Mucosa of rectum (tissue), 2 donors: ENCODE results near the gene HOXA9.

Source experiments
- H3K27ac ChIP-seq, 2 donors: one replicate each; pipeline ENCODE4 v1.7.0; 2013; ENCODE audit warnings: inconsistent platforms in 2 of 2, low read depth in 2 of 2, low read length in 2 of 2
- H3K27me3 ChIP-seq, 2 donors: one replicate each; pipeline ENCODE4 v1.7.0; 2013; ENCODE audit warnings: low read length in 2 of 2; ENCODE audit not compliant: control insufficient read depth in 2 of 2, insufficient read depth in 2 of 2
- H3K36me3 ChIP-seq, 2 donors: one replicate each; pipeline ENCODE4 v1.7.0; 2013; ENCODE audit warnings: low read length in 2 of 2; ENCODE audit not compliant: control insufficient read depth in 2 of 2, insufficient read depth in 2 of 2
- H3K4me1 ChIP-seq, 2 donors: one replicate each; pipeline ENCODE4 v1.7.0; 2013; ENCODE audit warnings: low read length in 2 of 2, mild to moderate bottlenecking in 1 of 2; ENCODE audit not compliant: control insufficient read depth in 2 of 2, insufficient read depth in 2 of 2
- H3K4me3 ChIP-seq, 2 donors: one replicate each; pipeline ENCODE4 v1.7.0; 2013; ENCODE audit warnings: low read length in 2 of 2
- H3K9ac ChIP-seq, 2 donors: one replicate each; pipeline ENCODE4 v1.7.0; 2013; ENCODE audit warnings: low read length in 2 of 2, low read depth in 1 of 2, mild to moderate bottlenecking in 1 of 2
- H3K9me3 ChIP-seq, 2 donors: one replicate each; pipeline ENCODE4 v1.7.0; 2013; ENCODE audit warnings: low read length in 2 of 2; ENCODE audit not compliant: control insufficient read depth in 2 of 2
- donor health status: healthy.
- donor health status: Normal muscosa, but diverticular disease.

HOXA9 gene

GRCh38 chr7:27187475-27188385 lies 22.4 kb upstream of the HOXA9 start:
- Histone ChIP-seq H3K36me3 (no peaks in the 10 kb centered on the region), H3K9ac (peak overlapping the region; percentile 90 to 96), H3K27ac (peak overlapping the region; percentile 91 to 93), H3K4me1 (peaks cover 54 to 79% of the 10 kb centered on the region in 2 donors), H3K9me3 (no peaks in the 10 kb centered on the region), H3K27me3 (peaks cover 15 to 30% of the 10 kb centered on the region in 2 donors), H3K4me3 (peak overlapping the region; percentile 83 to 87)

GRCh38 chr7:27186668-27187474 lies 21.5 kb upstream of the HOXA9 start:
- H3K9ac ChIP-seq: peak overlapping the region; percentile 94 to 96
- peaks cover 60 to 86% of the 10 kb centered on the region in 2 donors for H3K4me1 ChIP-seq
- H3K4me3 ChIP-seq: peak overlapping the region; percentile 83 to 87
- peak overlapping the region; percentile 91 to 93 for H3K27ac ChIP-seq
- H3K9me3 ChIP-seq: no peaks in the 10 kb centered on the region
- H3K27me3 ChIP-seq: peaks cover 11 to 30% of the 10 kb centered on the region in 2 donors
- no peaks in the 10 kb centered on the region for H3K36me3 ChIP-seq

GRCh38 chr7:27185854-27186667 lies 20.7 kb upstream of the HOXA9 start:
- H3K9ac ChIP-seq: peak overlapping the region; percentile 94 to 96
- H3K4me1 ChIP-seq: peaks cover 62 to 81% of the 10 kb centered on the region in 2 donors
- H3K36me3 ChIP-seq: no peaks in the 10 kb centered on the region
- no peaks in the 10 kb centered on the region for H3K9me3 ChIP-seq
- H3K4me3 ChIP-seq: peak overlapping the region; percentile 83 to 87
- peak overlapping the region; percentile 91 to 93 for H3K27ac ChIP-seq
- peaks cover 10 to 30% of the 10 kb centered on the region in 2 donors for H3K27me3 ChIP-seq

- H3K4me1 ChIP-seq: peaks cover 65 to 82% of the 10 kb centered on the region in 2 donors
- no peaks in the 10 kb centered on the region for H3K9me3 ChIP-seq
- no peaks in the 10 kb centered on the region for H3K36me3 ChIP-seq
- peak within 1 kb of the TSS; percentile 83 to 87 for H3K4me3 ChIP-seq
- H3K27ac ChIP-seq: peak within 1 kb of the TSS; percentile 91 to 93
- peak within 1 kb of the TSS; percentile 94 to 96 for H3K9ac ChIP-seq
- H3K27me3 ChIP-seq: peaks cover 10 to 32% of the 10 kb centered on the region in 2 donors
Observed at GRCh38 chr7:27185013-27185853, 19.9 kb upstream of the HOXA9 start, which contains the start of gene HOXA11. TSS of gene HOXA11 (minus strand) at chr7:27185232. CDS start at chr7:27185144, 88 bp downstream.

GRCh38 chr7:27184337-27185012 lies 19.1 kb upstream of the HOXA9 start:
- Histone ChIP-seq H3K9ac (peak overlapping the region; percentile 94 to 96), H3K36me3 (no peaks in the 10 kb centered on the region), H3K4me1 (peaks cover 57 to 76% of the 10 kb centered on the region in 2 donors), H3K27me3 (peaks cover 10 to 27% of the 10 kb centered on the region in 2 donors), H3K27ac (peak overlapping the region; percentile 91 to 93), H3K9me3 (no peaks in the 10 kb centered on the region), H3K4me3 (peak overlapping the region; percentile 83 to 87)

- peak overlapping the region; percentile 91 to 93 for H3K27ac ChIP-seq
- H3K4me3 ChIP-seq: peak overlapping the region; percentile 71 to 83
- H3K4me1 ChIP-seq: peaks cover 53 to 72% of the 10 kb centered on the region in 2 donors
Observed at GRCh38 chr7:27183682-27184336, 18.5 kb upstream of the HOXA9 start.

GRCh38 chr7:27182861-27183681 lies 17.7 kb upstream of the HOXA9 start:
- peak overlapping the region; percentile 71 to 83 for H3K4me3 ChIP-seq
- H3K9ac ChIP-seq: peak overlapping the region; percentile 80 to 96
- peaks cover 8 to 25% of the 10 kb centered on the region in 2 donors for H3K27me3 ChIP-seq
- peak overlapping the region; percentile 91 to 93 for H3K27ac ChIP-seq
- no peaks in the 10 kb centered on the region for H3K36me3 ChIP-seq
- peaks cover 49 to 69% of the 10 kb centered on the region in 2 donors for H3K4me1 ChIP-seq
- no peaks in the 10 kb centered on the region for H3K9me3 ChIP-seq

More at GRCh38 chr7:27183682-27184336, 18.5 kb upstream of the HOXA9 start:
- Histone ChIP-seq H3K27me3 (peaks cover 10 to 25% of the 10 kb centered on the region in 2 donors), H3K36me3 (no peaks in the 10 kb centered on the region), H3K9me3 (no peaks in the 10 kb centered on the region), H3K9ac (peak overlapping the region; percentile 80 to 96)
